Neuronal stem cell (in vitro differentiated cells): ENCODE results near the gene PCDHGA8.
"Not testable (repeated sequence)": the region's sequence is repeated elsewhere in the genome, so short reads cannot be mapped to it uniquely, and the experiment has no call there.

Source experiments
- DNase-seq: peaks from one replicate; pipeline ENCODE4 v3.0.0-alpha.2; 2013; ENCODE audit warnings: low spot score
- H2AFZ ChIP-seq: one replicate; pipeline ENCODE4 v1.6.1; 2013; ENCODE audit warnings: mild to moderate bottlenecking, low read length, inconsistent platforms
- H2AK5ac ChIP-seq: 2 replicates; pipeline ENCODE4 v1.6.1; 2013; ENCODE audit warnings: low read depth, mild to moderate bottlenecking, inconsistent platforms, low read length, moderate library complexity, mixed read lengths
- H2BK120ac ChIP-seq: 2 replicates; pipeline ENCODE4 v1.6.1; 2013; ENCODE audit warnings: low read depth, mild to moderate bottlenecking, inconsistent platforms, low read length, moderate library complexity, mixed read lengths
- H2BK12ac ChIP-seq: one replicate; pipeline ENCODE4 v1.6.1; 2013; ENCODE audit warnings: low read length, inconsistent platforms
- H2BK15ac ChIP-seq: 2 replicates; pipeline ENCODE4 v1.6.1; 2013; ENCODE audit warnings: mild to moderate bottlenecking, low read length, inconsistent platforms, mixed read lengths
- H2BK5ac ChIP-seq: one replicate; pipeline ENCODE4 v1.6.1; 2013; ENCODE audit warnings: inconsistent platforms, mild to moderate bottlenecking, low read length, moderate library complexity
- H3K14ac ChIP-seq: one replicate; pipeline ENCODE4 v1.6.1; 2013; ENCODE audit warnings: low read length, inconsistent platforms
- H3K18ac ChIP-seq: 2 replicates; pipeline ENCODE4 v1.6.1; 2013; ENCODE audit warnings: low read length, inconsistent platforms
- H3K23ac ChIP-seq: 2 replicates; pipeline ENCODE4 v1.6.1; 2013; ENCODE audit warnings: low read depth, mild to moderate bottlenecking, mixed read lengths, low read length, inconsistent platforms; ENCODE audit not compliant: poor library complexity
- H3K27ac ChIP-seq: replicated peaks from 3 replicates; pipeline ENCODE4 v1.5.1; 2013; ENCODE audit warnings: low read length, inconsistent platforms
- H3K27me3 ChIP-seq, 3 experiments: 2 replicates each; pipeline ENCODE4 v1.6.1; 2013; ENCODE audit warnings: low read length in 3 of 3, mild to moderate bottlenecking in 2 of 3, inconsistent platforms in 1 of 3, low read depth in 1 of 3, mixed read lengths in 1 of 3, moderate library complexity in 1 of 3; ENCODE audit not compliant: control insufficient read depth in 3 of 3, insufficient read depth in 3 of 3
- H3K36me3 ChIP-seq, 2 donors: replicated peaks in 1 of 2; 2 replicates each; pipeline ENCODE4 v1.6.1; 2013; ENCODE audit warnings: low read length in 2 of 2; ENCODE audit not compliant: control insufficient read depth in 2 of 2, insufficient read depth in 2 of 2
- H3K4ac ChIP-seq: 2 replicates; pipeline ENCODE4 v1.6.1; 2013; ENCODE audit warnings: inconsistent platforms, mild to moderate bottlenecking, low read length, moderate library complexity
- H3K4me1 ChIP-seq, 2 donors: 1 replicate in 1 of 2; 2 replicates in 1 of 2; pipeline ENCODE4 v1.6.1; 2013; ENCODE audit warnings: low read length in 2 of 2, low read depth in 1 of 2; ENCODE audit not compliant: control insufficient read depth in 2 of 2, insufficient read depth in 1 of 2
- H3K4me2 ChIP-seq: one replicate; pipeline ENCODE4 v1.6.1; 2013; ENCODE audit warnings: mild to moderate bottlenecking, low read length, inconsistent platforms; ENCODE audit not compliant: insufficient read depth, poor library complexity, severe bottlenecking
- H3K4me3 ChIP-seq, 2 donors: 2 replicates each; pipeline ENCODE4 v1.5.1; 2013; ENCODE audit warnings: low read length in 2 of 2, mild to moderate bottlenecking in 2 of 2, inconsistent platforms in 1 of 2, moderate library complexity in 1 of 2
- H3K79me1 ChIP-seq: one replicate; pipeline ENCODE4 v1.6.1; 2013; ENCODE audit warnings: low read depth, mild to moderate bottlenecking, inconsistent platforms, low read length, moderate library complexity
- H3K9ac ChIP-seq: one replicate; pipeline ENCODE4 v1.6.1; 2013; ENCODE audit warnings: mild to moderate bottlenecking, low read depth, low read length, inconsistent platforms; ENCODE audit not compliant: poor library complexity
- H3K9me3 ChIP-seq, 2 donors: replicated peaks in 1 of 2; 2 replicates each; pipeline versions ENCODE3 to v1.6.1; 2013; ENCODE audit warnings: low read length in 2 of 2, mild to moderate bottlenecking in 2 of 2, inconsistent platforms in 1 of 2, low read depth in 1 of 2, mixed read lengths in 1 of 2, moderate library complexity in 1 of 2; ENCODE audit not compliant: control insufficient read depth in 2 of 2, insufficient read depth in 1 of 2
- H4K8ac ChIP-seq: one replicate; pipeline ENCODE4 v1.6.1; 2013; ENCODE audit warnings: low read depth, mild to moderate bottlenecking, inconsistent platforms, low read length, moderate library complexity
- H4K91ac ChIP-seq: one replicate; pipeline ENCODE4 v1.6.1; 2013; ENCODE audit warnings: low read length, low read depth, mild to moderate bottlenecking, inconsistent platforms; ENCODE audit not compliant: poor library complexity
- WGBS, 2 donors: extraction: QIAGEN DNeasy Blood & Tissue Kit; methylation state at CpG; one replicate each; pipeline ENCODE4 v1.1.7; 2013; ENCODE audit warnings: missing lambda C conversion rate in 2 of 2, mixed read lengths in 1 of 2; ENCODE audit not compliant: insufficient read length in 2 of 2, insufficient replicate concordance in 1 of 2; ENCODE audit errors: extremely low coverage in 2 of 2; 5-methylcytosine and 5-hydroxymethylcytosine counted together

PCDHGA8 gene

DNA sequence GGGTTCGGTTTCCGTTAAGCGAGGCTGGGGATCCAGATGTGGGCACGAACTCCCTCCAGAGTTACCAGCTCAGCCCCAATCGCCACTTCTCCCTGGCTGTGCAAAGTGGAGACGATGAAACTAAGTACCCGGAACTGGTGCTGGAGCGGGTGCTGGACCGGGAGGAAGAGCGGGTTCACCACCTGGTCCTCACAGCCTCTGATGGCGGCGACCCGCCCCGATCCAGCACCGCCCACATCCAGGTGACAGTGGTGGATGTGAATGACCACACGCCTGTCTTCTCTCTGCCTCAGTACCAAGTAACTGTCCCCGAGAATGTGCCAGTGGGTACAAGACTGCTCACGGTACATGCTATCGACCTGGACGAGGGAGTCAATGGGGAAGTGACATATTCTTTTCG is 9.1 kb upstream of the PCDHGA8 start:
- H2BK15ac ChIP-seq: no peak overlapping the region
- H2AFZ ChIP-seq: no peak overlapping the region
- DNase-seq: no peak
- H3K36me3 ChIP-seq: no peaks in the 10 kb centered on the region
- H3K4me3 ChIP-seq: no peak overlapping the region
- H3K4me1 ChIP-seq: no peaks in the 10 kb centered on the region
- no peak overlapping the region for H3K14ac ChIP-seq
- no CpG with 5 or more reads among the region's 21 CpGs for WGBS, 2 donors
- peak overlapping the region; percentile 22 for H3K9ac ChIP-seq
- H3K9me3 ChIP-seq: peaks cover 20 to 30% of the 10 kb centered on the region in 2 donors
- no peak overlapping the region for H3K4me2 ChIP-seq
- H3K79me1 ChIP-seq: peaks cover under 1% of the 10 kb centered on the region
- no peak overlapping the region for H2BK120ac ChIP-seq
- H2BK12ac ChIP-seq: no peak overlapping the region
- H2BK5ac ChIP-seq: peak overlapping the region; percentile 24
- H3K18ac ChIP-seq: no peak overlapping the region
- no peak overlapping the region for H4K91ac ChIP-seq
- H3K27ac ChIP-seq: no peak overlapping the region
- no peak overlapping the region for H4K8ac ChIP-seq
- no peak overlapping the region for H3K4ac ChIP-seq
- no peak overlapping the region for H3K23ac ChIP-seq
- H2AK5ac ChIP-seq: no peak overlapping the region
- H3K27me3 ChIP-seq: no peaks in the 10 kb centered on the region

DNA sequence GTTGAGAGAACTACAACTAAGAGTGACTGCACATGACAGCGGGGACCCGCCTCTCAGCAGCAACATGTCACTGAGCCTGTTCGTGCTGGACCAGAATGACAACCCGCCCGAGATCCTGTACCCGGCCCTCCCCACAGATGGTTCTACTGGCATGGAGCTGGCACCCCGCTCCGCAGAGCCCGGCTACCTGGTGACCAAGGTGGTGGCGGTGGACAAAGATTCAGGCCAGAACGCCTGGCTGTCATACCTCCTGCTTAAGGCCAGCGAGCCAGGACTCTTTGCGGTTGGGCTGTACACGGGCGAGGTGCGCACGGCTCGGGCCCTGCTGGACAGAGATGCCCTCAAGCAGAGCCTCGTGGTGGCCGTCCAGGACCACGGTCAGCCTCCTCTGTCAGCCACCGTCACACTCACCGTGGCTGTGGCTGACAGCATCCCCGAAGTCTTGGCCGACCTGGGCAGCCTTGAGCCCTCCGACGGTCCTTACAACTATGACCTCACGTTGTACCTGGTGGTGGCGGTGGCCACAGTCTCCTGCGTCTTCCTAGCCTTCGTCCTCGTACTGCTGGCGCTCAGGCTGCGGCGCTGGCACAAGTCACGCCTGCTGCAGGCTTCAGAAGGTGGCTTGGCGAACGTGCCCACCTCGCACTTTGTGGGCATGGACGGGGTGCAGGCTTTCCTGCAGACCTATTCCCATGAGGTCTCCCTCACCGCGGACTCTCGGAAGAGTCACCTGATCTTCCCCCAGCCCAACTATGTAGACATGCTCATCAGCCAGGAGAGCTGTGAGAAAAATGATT is 7.8 kb upstream of the PCDHGA8 start:
- H3K18ac ChIP-seq: no peak overlapping the region
- no peak for DNase-seq
- H3K27me3 ChIP-seq: no peaks in the 10 kb centered on the region
- no CpG with 5 or more reads among the region's 43 CpGs for WGBS, 2 donors
- no peak overlapping the region for H3K27ac ChIP-seq
- H2BK5ac ChIP-seq: no peak overlapping the region
- no peak overlapping the region for H3K4ac ChIP-seq
- no peak overlapping the region for H3K4me2 ChIP-seq
- no peak overlapping the region for H3K14ac ChIP-seq
- peak overlapping the region; percentile 34 for H2AK5ac ChIP-seq
- H3K4me3 ChIP-seq: peak overlapping the region in 1 of 2 donors; percentile 57
- no peak overlapping the region for H2BK15ac ChIP-seq
- H2AFZ ChIP-seq: no peak overlapping the region
- H4K91ac ChIP-seq: no peak overlapping the region
- H4K8ac ChIP-seq: peak overlapping the region; percentile 74
- H2BK120ac ChIP-seq: no peak overlapping the region
- peaks cover 32 to 43% of the 10 kb centered on the region in 2 donors for H3K9me3 ChIP-seq
- H3K36me3 ChIP-seq: no peaks in the 10 kb centered on the region
- H2BK12ac ChIP-seq: no peak overlapping the region
- no peak overlapping the region for H3K9ac ChIP-seq
- no peaks in the 10 kb centered on the region for H3K4me1 ChIP-seq
- H3K23ac ChIP-seq: no peak overlapping the region
- H3K79me1 ChIP-seq: peaks cover 3% of the 10 kb centered on the region

DNA sequence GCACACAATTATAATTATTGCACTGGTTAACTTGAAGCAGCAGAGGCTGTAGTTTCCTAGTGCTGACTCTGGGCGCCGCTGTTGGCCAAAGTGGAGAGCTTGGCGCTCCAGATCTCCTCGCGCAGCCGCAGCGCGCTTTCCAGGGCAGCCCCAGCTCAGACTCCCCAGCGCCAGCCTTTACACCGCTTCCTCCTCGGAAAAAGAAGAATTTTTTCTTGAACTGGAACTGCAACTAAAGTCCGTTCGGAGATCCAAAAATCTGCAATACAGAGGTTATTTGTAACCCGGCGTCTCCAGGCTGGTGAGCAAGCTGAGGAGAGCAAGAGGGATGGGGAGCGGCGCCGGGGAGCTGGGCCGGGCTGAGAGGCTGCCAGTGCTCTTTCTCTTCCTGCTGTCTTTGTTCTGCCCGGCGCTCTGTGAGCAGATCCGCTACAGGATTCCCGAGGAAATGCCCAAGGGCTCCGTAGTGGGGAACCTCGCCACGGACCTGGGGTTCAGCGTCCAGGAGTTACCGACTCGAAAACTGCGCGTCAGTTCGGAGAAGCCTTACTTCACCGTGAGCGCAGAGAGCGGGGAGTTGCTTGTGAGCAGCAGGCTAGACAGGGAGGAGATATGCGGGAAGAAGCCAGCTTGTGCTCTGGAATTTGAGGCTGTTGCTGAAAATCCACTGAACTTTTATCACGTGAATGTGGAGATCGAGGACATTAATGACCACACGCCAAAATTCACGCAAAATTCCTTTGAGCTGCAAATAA is 4.7 kb upstream of the PCDHGA8 start, which contains the start of gene PCDHGB4:
Gene PCDHGB4 (plus strand): TSS at position 142 of the 755 bp plus-strand sequence. CDS start 187 bp downstream, at position 329.
- H3K27ac ChIP-seq, H4K91ac ChIP-seq, H2AK5ac ChIP-seq, H3K27me3 ChIP-seq, H3K79me1 ChIP-seq, H3K18ac ChIP-seq, H3K23ac ChIP-seq, H3K14ac ChIP-seq, H3K4ac ChIP-seq, H2BK120ac ChIP-seq, H2BK15ac ChIP-seq, H2BK12ac ChIP-seq, H4K8ac ChIP-seq, H2BK5ac ChIP-seq, H3K4me1 ChIP-seq, H3K9ac ChIP-seq: not testable (repeated sequence)
- peaks cover 7 to 11% of the 10 kb centered on the region in 2 donors for H3K36me3 ChIP-seq
- peak within 1 kb of the TSS in 1 of 2 donors; percentile 42 for H3K4me3 ChIP-seq
- H3K9me3 ChIP-seq: peaks cover 40 to 64% of the 10 kb centered on the region in 2 donors
- no CpG with 5 or more reads among the region's 40 CpGs for WGBS, 2 donors
- H2AFZ ChIP-seq: peak within 1 kb of the TSS; percentile 82
- DNase-seq: peak; percentile 6
- H3K4me2 ChIP-seq: peak within 1 kb of the TSS; percentile 32

DNA sequence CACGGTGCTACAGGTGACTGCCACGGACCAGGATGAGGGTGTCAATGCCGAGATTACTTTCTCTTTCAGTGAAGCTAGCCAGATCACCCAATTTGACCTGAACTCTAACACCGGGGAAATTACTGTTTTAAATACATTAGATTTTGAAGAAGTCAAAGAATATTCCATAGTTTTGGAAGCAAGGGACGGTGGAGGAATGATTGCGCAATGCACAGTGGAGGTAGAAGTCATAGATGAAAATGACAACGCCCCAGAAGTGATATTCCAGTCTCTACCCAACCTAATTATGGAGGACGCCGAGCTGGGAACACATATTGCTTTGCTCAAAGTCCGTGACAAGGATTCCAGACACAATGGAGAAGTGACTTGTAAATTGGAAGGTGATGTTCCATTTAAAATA is 3.8 kb upstream of the PCDHGA8 start:
- Histone ChIP-seq H4K8ac (no peak overlapping the region), H2AFZ (no peak overlapping the region), H3K4me2 (no peak overlapping the region), H3K79me1 (peaks cover 4% of the 10 kb centered on the region), H3K4me3 (no peak overlapping the region), H3K36me3 (peaks cover 11 to 20% of the 10 kb centered on the region in 2 donors), H3K27me3 (no peaks in the 10 kb centered on the region), H3K23ac (no peak overlapping the region), H2BK5ac (no peak overlapping the region), H3K14ac (no peak overlapping the region), H3K9me3 (peaks cover 39 to 64% of the 10 kb centered on the region in 2 donors), H3K27ac (no peak overlapping the region), H3K9ac (no peak overlapping the region), H4K91ac (no peak overlapping the region), H3K4me1 (no peaks in the 10 kb centered on the region), H2BK15ac (no peak overlapping the region), H2BK120ac (no peak overlapping the region), H2BK12ac (no peak overlapping the region), H2AK5ac (no peak overlapping the region), H3K18ac (no peak overlapping the region), H3K4ac (no peak overlapping the region)
- no CpG with 5 or more reads among the region's 10 CpGs for WGBS, 2 donors
- DNase-seq: no peak
